Measurements from ENCODE around the gene RAB3GAP2.

Gene RAB3GAP2

DNA sequence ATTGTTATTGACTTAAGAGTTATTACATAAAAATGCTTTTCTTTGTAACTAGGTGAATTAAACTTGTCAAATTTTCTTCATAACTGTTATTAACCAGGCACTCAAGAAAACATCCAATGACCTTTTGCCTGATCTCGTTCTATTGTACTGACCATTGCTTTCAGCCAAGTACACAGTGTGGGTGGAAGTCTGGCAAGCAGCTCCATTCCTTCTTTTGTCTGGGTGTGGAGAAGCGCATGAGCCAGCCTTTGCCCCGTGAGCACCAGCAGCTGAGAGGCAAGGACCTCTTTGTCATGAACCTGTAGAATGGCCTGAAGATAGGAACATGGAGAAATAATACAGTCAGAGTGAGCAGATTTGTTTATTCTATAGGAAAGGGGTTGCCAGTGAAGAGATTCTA, 120.8 kb downstream of the RAB3GAP2 start:
- no peak for DNase-seq (ENCODE audit: low read depth)
- no peak overlapping the region for H3K4me3 ChIP-seq (ENCODE audit: low read depth, low read length)
- TF ChIP-seq, protein P1, sequence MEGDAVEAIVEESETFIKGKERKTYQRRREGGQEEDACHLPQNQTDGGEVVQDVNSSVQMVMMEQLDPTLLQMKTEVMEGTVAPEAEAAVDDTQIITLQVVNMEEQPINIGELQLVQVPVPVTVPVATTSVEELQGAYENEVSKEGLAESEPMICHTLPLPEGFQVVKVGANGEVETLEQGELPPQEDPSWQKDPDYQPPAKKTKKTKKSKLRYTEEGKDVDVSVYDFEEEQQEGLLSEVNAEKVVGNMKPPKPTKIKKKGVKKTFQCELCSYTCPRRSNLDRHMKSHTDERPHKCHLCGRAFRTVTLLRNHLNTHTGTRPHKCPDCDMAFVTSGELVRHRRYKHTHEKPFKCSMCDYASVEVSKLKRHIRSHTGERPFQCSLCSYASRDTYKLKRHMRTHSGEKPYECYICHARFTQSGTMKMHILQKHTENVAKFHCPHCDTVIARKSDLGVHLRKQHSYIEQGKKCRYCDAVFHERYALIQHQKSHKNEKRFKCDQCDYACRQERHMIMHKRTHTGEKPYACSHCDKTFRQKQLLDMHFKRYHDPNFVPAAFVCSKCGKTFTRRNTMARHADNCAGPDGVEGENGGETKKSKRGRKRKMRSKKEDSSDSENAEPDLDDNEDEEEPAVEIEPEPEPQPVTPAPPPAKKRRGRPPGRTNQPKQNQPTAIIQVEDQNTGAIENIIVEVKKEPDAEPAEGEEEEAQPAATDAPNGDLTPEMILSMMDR (IDR thresholded peaks at IDR 0.05; ENCODE audit: low read depth, low read length, missing control alignments), result no peak

- H3K4me3 ChIP-seq (ENCODE audit: low read depth, low read length), result no peak overlapping the region
- DNase-seq (ENCODE audit: low read depth), result no peak
- TF ChIP-seq, protein P1 (IDR thresholded peaks at IDR 0.05; ENCODE audit: low read depth, low read length, missing control alignments), result no peak
Observed at GRCh38 chr1:220149742-220150141, 122.5 kb downstream of the RAB3GAP2 start.

GRCh38 chr1:220144051-220144450, 128.2 kb downstream of the RAB3GAP2 start:
- TF ChIP-seq, protein P1 (IDR thresholded peaks at IDR 0.05; ENCODE audit: low read depth, low read length, missing control alignments), result no peak
- no peak overlapping the region for H3K4me3 ChIP-seq (ENCODE audit: low read depth, low read length)
- no peak for DNase-seq (ENCODE audit: low read depth)

DNA sequence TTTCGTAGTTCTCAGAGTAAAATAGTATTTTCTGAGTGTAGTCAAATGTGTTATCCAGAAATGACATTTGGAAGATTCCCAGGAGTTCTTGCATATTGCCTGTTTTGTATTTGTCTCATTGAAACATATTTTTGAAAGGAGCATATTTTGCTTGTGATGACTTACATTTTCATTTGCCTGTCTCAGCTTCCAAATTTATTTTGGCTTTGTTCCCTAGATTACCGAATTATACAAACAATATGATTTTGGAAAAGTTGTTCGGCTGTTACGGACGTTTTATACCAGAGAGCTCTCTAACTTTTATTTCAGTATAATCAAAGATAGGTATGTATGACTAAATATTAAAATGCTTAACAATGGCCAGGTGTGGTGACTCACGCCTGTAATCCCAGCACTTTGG, 132.3 kb downstream of the RAB3GAP2 start:
- DNase-seq (ENCODE audit: low read depth), result no peak
- TF ChIP-seq, protein P1 (IDR thresholded peaks at IDR 0.05; ENCODE audit: low read depth, low read length, missing control alignments), result no peak
- no peak overlapping the region for H3K4me3 ChIP-seq (ENCODE audit: low read depth, low read length)

GRCh38 chr1:220137019-220137786, 135.1 kb downstream of the RAB3GAP2 start:
- TF ChIP-seq, protein P1 (IDR thresholded peaks at IDR 0.05; ENCODE audit: low read depth, low read length, missing control alignments), result no peak
- no peak for DNase-seq (ENCODE audit: low read depth)
- H3K4me3 ChIP-seq (ENCODE audit: low read depth, low read length), result no peak overlapping the region

DNA sequence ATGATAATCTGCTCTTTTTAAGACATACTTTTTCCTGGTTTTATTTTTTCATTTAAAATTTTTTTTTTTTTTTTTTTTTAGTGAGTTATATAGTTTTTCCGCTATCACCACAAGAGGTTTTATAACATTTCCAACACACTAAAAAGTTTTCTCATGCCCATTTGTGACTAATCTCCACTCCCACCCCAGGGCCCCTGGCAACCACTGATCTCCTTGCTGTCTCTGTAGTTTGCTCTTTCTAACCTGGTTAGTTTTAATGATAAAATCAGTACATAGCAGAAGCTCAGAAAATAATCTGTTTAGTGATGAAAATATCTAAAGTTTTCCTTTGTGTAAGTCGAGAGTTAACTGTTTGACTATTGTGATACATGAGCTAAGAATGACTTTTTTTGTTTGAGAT, 136.5 kb downstream of the RAB3GAP2 start:
- DNase-seq (ENCODE audit: low read depth), result no peak
- H3K4me3 ChIP-seq (ENCODE audit: low read depth, low read length), result no peak overlapping the region
- TF ChIP-seq, protein P1 (IDR thresholded peaks at IDR 0.05; ENCODE audit: low read depth, low read length, missing control alignments), result no peak
